Fibroblast of lung (primary cell): ENCODE measurements around the gene OTOA. TPM values are rescaled to one million over a fixed set of nuclear protein-coding genes. Genes with fewer than 3 reads are reported as not detected.

Experiments used
- DNase-seq, 2 donors: peaks; one replicate each; pipeline versions ENCODE4 v3.0.0 to v3.0.0-alpha.2; 2010; ENCODE audit warnings: low read depth in 2 of 2
- H2AFZ ChIP-seq: 2 replicates; pipeline ENCODE4 v1.5.1; 2012; ENCODE audit warnings: low read length, control low read depth, inconsistent platforms
- H3K27ac ChIP-seq: 2 replicates; pipeline ENCODE4 v1.5.1; 2011; ENCODE audit warnings: low read length, control low read depth; ENCODE audit not compliant: insufficient read depth
- H3K27me3 ChIP-seq: 2 replicates; pipeline ENCODE4 v1.5.1; 2011; ENCODE audit warnings: mild to moderate bottlenecking, low read length; ENCODE audit not compliant: control insufficient read depth, insufficient read depth
- H3K36me3 ChIP-seq: 2 replicates; pipeline ENCODE4 v1.5.1; 2011; ENCODE audit warnings: low read length; ENCODE audit not compliant: control insufficient read depth, insufficient read depth
- H3K4me1 ChIP-seq: 2 replicates; pipeline ENCODE4 v1.5.1; 2011; ENCODE audit warnings: low read length; ENCODE audit not compliant: control insufficient read depth, insufficient read depth; ENCODE audit errors: extremely low read depth
- H3K4me2 ChIP-seq: 2 replicates; pipeline ENCODE4 v1.5.1; 2011; ENCODE audit warnings: low read length, control low read depth; ENCODE audit not compliant: insufficient read depth; ENCODE audit errors: extremely low read depth
- H3K4me3 ChIP-seq, 4 experiments: fragments of 200-600 bp in 1 of 4; sonication (generic) in 1 of 4; replicated peaks in 1 of 4; 2 replicates each; pipeline ENCODE4 v1.5.1; 2011 to 2016; ENCODE audit warnings: low read length in 4 of 4, low read depth in 3 of 4, mild to moderate bottlenecking in 3 of 4, control low read depth in 2 of 4, inconsistent platforms in 1 of 4, mixed read lengths in 1 of 4; ENCODE audit not compliant: insufficient read depth in 1 of 4; ENCODE audit errors: control extremely low read depth in 1 of 4
- H3K79me2 ChIP-seq: 2 replicates; pipeline ENCODE4 v1.5.1; 2012; ENCODE audit warnings: mild to moderate bottlenecking, low read length, inconsistent platforms; ENCODE audit not compliant: control insufficient read depth, insufficient read depth
- H3K9ac ChIP-seq: 2 replicates; pipeline ENCODE4 v1.5.1; 2011; ENCODE audit warnings: mild to moderate bottlenecking, low read length, control low read depth; ENCODE audit not compliant: insufficient read depth
- H3K9me3 ChIP-seq: 2 replicates; pipeline ENCODE4 v1.5.1; 2012; ENCODE audit warnings: low read depth, low read length; ENCODE audit not compliant: control insufficient read depth, insufficient read depth
- H4K20me1 ChIP-seq: 2 replicates; pipeline ENCODE4 v1.5.1; 2011; ENCODE audit warnings: low read length; ENCODE audit not compliant: control insufficient read depth, insufficient read depth; ENCODE audit errors: extremely low read depth
- EZH2 ChIP-seq: IDR thresholded peaks from 2 replicates; pipeline ENCODE4 v1.5.1; 2012; ENCODE audit warnings: low read length, control low read depth, mild to moderate bottlenecking; ENCODE audit errors: missing control alignments
- polyA plus RNA-seq, 2 donors: library from polyadenylated mRNA; depleted of rRNA in 1 of 2; stranded (reverse) in 1 of 2; unstranded in 1 of 2; fragments of >200 nt; gene quantifications; 2 replicates each; pipeline ENCODE4 v1.2.1, GENCODE V29; 2011 to 2012; ENCODE audit warnings: missing spikeins in 1 of 2
- total RNA-seq: library from RNA; depleted of rRNA; stranded (reverse); fragments of >200 nt; gene quantifications from 2 replicates; pipeline ENCODE4 v1.2.1, GENCODE V29; 2014
- TF ChIP-seq, protein P1 (sequence below), 2 donors: IDR thresholded peaks in 1 of 2; conservative IDR thresholded peaks in 1 of 2; 1 replicate in 1 of 2; 2 replicates in 1 of 2; pipeline ENCODE4 v1.5.1; 2011 to 2012; ENCODE audit warnings: low read length in 2 of 2, control low read depth in 1 of 2, inconsistent platforms in 1 of 2, low read depth in 1 of 2, mild to moderate bottlenecking in 1 of 2

The OTOA gene
- total and polyA plus RNA-seq, 2 donors (not counting 1 experiment from before 2014, with no cell fraction given): 0.17 TPM; not detected in 1

DNA sequence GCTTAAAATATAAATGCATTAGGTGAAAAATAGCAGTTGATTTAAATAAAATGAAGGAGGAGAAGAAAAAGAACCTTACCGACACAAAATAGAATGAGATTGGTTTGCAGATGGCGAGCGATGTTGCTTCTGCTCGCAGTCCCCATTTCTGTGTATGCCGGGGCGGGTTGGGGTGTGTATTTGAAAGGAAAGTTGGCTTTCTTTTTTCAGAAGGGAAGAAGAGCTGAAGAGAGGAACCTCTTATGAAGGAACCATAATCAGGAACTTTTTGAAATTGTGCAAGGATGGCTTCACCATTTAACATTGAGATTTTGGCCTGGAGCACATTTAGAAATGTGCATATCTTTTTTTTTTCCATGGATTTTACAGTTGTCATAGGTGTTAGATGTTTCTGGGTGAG, 11.3 kb upstream of the OTOA start, which contains the start of gene IGSF6:
IGSF6 (minus strand) TSS at position 156 of the 400 bp plus-strand sequence; CDS start at position 146, 10 bp downstream.
- Histone ChIP-seq H3K27me3 (no peaks in the 10 kb centered on the region), H3K9me3 (no peaks in the 10 kb centered on the region), H3K4me3 (no peak within 1 kb of the TSS), H4K20me1 (no peaks in the 10 kb centered on the region), H2AFZ (no peak within 1 kb of the TSS), H3K9ac (no peak within 1 kb of the TSS), H3K4me2 (no peak within 1 kb of the TSS), H3K79me2 (peaks cover 2% of the 10 kb centered on the region), H3K36me3 (peaks cover 5% of the 10 kb centered on the region), H3K4me1 (no peaks in the 10 kb centered on the region), H3K27ac (no peak within 1 kb of the TSS)
- TF ChIP-seq, protein P1, sequence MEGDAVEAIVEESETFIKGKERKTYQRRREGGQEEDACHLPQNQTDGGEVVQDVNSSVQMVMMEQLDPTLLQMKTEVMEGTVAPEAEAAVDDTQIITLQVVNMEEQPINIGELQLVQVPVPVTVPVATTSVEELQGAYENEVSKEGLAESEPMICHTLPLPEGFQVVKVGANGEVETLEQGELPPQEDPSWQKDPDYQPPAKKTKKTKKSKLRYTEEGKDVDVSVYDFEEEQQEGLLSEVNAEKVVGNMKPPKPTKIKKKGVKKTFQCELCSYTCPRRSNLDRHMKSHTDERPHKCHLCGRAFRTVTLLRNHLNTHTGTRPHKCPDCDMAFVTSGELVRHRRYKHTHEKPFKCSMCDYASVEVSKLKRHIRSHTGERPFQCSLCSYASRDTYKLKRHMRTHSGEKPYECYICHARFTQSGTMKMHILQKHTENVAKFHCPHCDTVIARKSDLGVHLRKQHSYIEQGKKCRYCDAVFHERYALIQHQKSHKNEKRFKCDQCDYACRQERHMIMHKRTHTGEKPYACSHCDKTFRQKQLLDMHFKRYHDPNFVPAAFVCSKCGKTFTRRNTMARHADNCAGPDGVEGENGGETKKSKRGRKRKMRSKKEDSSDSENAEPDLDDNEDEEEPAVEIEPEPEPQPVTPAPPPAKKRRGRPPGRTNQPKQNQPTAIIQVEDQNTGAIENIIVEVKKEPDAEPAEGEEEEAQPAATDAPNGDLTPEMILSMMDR (conservative IDR thresholded peaks at IDR 0.05 in 1 of 2, IDR thresholded peaks at IDR 0.05 in 1 of 2; ENCODE audit: low read depth in 1 of 2, low read length in 2 of 2): no peak
- TF ChIP-seq EZH2: no peak
- no peak for DNase-seq

DNA sequence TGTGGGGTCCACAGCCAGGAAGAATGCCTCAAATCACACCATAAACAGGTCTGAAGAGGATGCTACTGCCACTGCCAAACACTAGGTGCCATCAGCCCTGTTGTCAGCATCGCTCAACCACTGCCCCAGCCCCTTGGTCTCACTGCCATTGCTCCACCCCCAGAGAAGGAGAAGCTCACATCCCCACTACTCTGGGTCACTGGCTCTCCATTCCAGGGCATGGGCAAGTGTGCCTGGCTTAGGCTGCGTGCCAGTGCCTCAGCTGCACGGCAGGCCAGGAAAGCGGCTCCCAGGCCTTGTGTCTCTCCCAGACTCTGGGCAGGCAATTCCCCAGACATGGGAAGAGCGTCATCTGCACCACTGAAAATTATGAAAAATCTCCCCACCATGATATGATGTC, 10.2 kb upstream of the OTOA start:
- no peak overlapping the region for H3K4me3 ChIP-seq
- H3K27ac ChIP-seq: no peak overlapping the region
- DNase-seq: no peak
- TF ChIP-seq, protein P1 (conservative IDR thresholded peaks at IDR 0.05 in 1 of 2, IDR thresholded peaks at IDR 0.05 in 1 of 2; ENCODE audit: low read depth in 1 of 2, low read length in 2 of 2): no peak
- TF ChIP-seq EZH2: no peak
- H3K36me3 ChIP-seq: peaks cover 3% of the 10 kb centered on the region
- H3K79me2 ChIP-seq: no peaks in the 10 kb centered on the region
- no peak overlapping the region for H2AFZ ChIP-seq
- no peaks in the 10 kb centered on the region for H3K27me3 ChIP-seq
- H3K4me2 ChIP-seq: no peak overlapping the region
- no peak overlapping the region for H3K9ac ChIP-seq
- H3K4me1 ChIP-seq: no peaks in the 10 kb centered on the region
- H3K9me3 ChIP-seq: no peaks in the 10 kb centered on the region
- no peaks in the 10 kb centered on the region for H4K20me1 ChIP-seq

DNA sequence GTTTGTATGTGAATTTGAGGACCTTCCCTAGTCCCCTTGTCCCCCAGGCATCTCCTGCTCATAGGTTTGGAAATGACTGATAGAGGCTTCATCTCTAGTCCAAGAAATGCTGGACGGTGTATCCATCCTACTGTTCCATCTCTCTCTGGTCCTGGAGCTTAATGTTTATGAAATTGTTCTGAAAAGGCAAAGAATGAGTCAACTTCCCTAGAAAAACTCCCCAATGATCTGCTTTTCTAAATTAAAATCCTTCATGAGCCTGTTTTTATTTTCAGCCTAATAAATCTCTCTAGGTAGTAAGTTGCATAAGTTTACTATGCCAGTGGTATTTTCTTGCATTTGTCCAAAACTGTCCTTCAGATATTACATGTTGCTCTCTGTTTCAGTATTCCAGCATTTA, 9.3 kb upstream of the OTOA start:
- no peak for DNase-seq

More for the DNA sequence above, 9.3 kb upstream of the OTOA start:
- H3K9me3 ChIP-seq: no peaks in the 10 kb centered on the region
- no peak overlapping the region for H2AFZ ChIP-seq
- TF ChIP-seq, protein P1 (conservative IDR thresholded peaks at IDR 0.05 in 1 of 2, IDR thresholded peaks at IDR 0.05 in 1 of 2; ENCODE audit: low read depth in 1 of 2, low read length in 2 of 2): no peak
- TF ChIP-seq EZH2: no peak
- no peak overlapping the region for H3K4me3 ChIP-seq
- H3K36me3 ChIP-seq: peaks cover 3% of the 10 kb centered on the region
- H3K79me2 ChIP-seq: no peaks in the 10 kb centered on the region
- no peak overlapping the region for H3K9ac ChIP-seq
- no peaks in the 10 kb centered on the region for H3K4me1 ChIP-seq
- no peak overlapping the region for H3K4me2 ChIP-seq
- no peaks in the 10 kb centered on the region for H3K27me3 ChIP-seq
- no peaks in the 10 kb centered on the region for H4K20me1 ChIP-seq
- no peak overlapping the region for H3K27ac ChIP-seq
